IMR-90 (cell line): ENCODE measurements around the gene LENG9. TPM values are rescaled to one million over a fixed set of nuclear protein-coding genes. Genes with fewer than 3 reads are reported as not detected.

Experiments used
- ATAC-seq: fragments of 200-7000 bp; cut with Tn5 transposase; 2 replicates; pipeline ENCODE4 v1.9.1; 2020; ENCODE audit warnings: low read depth, mild to moderate bottlenecking, moderate library complexity
- BruUV-seq: library from RNA; stranded (reverse); fragments of 400-500 nt; replicated peaks from 2 replicates; lab custom pipeline; 2021; lab: Mats Ljungman, UMichigan
- CTCF ChIA-PET: fragments of 300-600 bp; formaldehyde crosslinking; extraction: SDS; loops from one replicate; lab custom pipeline; 2021; ENCODE audit warnings: antibody characterized with exemption; lab: Yijun Ruan, JAX
- POLR2A ChIA-PET: fragments of 300-600 bp; sonication (Branson Sonifier 250); formaldehyde crosslinking; loops from one replicate; lab custom pipeline; 2022; ENCODE audit warnings: antibody characterized with exemption; ENCODE audit not compliant: unreplicated experiment; lab: Charles Lee
- DNase-seq: peaks from one replicate; pipeline ENCODE4 v3.0.0; 2013
- H2AFZ ChIP-seq: replicated peaks from 2 replicates; pipeline ENCODE3; 2013; ENCODE audit warnings: low read length, mild to moderate bottlenecking; ENCODE audit not compliant: poor library complexity
- H2AK5ac ChIP-seq: 2 replicates; pipeline ENCODE4 v1.6.1; 2013; ENCODE audit warnings: low read depth, low read length, inconsistent platforms
- H2AK9ac ChIP-seq: replicated peaks from 2 replicates; pipeline ENCODE3; 2013; ENCODE audit warnings: mild to moderate bottlenecking, low read depth, low read length, moderate library complexity; ENCODE audit not compliant: poor library complexity
- H2BK120ac ChIP-seq: 2 replicates; pipeline ENCODE4 v1.6.1; 2013; ENCODE audit warnings: low read depth, low read length, inconsistent platforms
- H2BK15ac ChIP-seq: 3 replicates; pipeline ENCODE4 v1.6.1; 2013; ENCODE audit warnings: low read depth, low read length, inconsistent platforms
- H2BK20ac ChIP-seq: 2 replicates; pipeline ENCODE4 v1.6.1; 2013; ENCODE audit warnings: low read depth, mild to moderate bottlenecking, inconsistent platforms, low read length, moderate library complexity
- H2BK5ac ChIP-seq: 2 replicates; pipeline ENCODE4 v1.6.1; 2013; ENCODE audit warnings: mild to moderate bottlenecking, low read depth, low read length, inconsistent platforms; ENCODE audit not compliant: poor library complexity, severe bottlenecking
- H3K14ac ChIP-seq: replicated peaks from 2 replicates; pipeline ENCODE4 v1.6.1; 2013; ENCODE audit warnings: low read depth, low read length, inconsistent platforms
- H3K18ac ChIP-seq: 2 replicates; pipeline ENCODE4 v1.6.1; 2013; ENCODE audit warnings: low read depth, low read length, control low read depth
- H3K23ac ChIP-seq: 2 replicates; pipeline ENCODE4 v1.6.1; 2013; ENCODE audit warnings: low read depth, low read length, inconsistent platforms
- H3K27ac ChIP-seq: 2 replicates; pipeline ENCODE4 v1.5.1; 2013; ENCODE audit warnings: mild to moderate bottlenecking, control low read depth, low read length; ENCODE audit not compliant: insufficient read depth
- H3K27me3 ChIP-seq: 2 replicates; pipeline ENCODE4 v1.6.1; 2013; ENCODE audit warnings: low read length; ENCODE audit not compliant: control insufficient read depth, insufficient read depth
- H3K36me3 ChIP-seq: 2 replicates; pipeline ENCODE4 v1.6.1; 2013; ENCODE audit warnings: low read length, mixed read lengths; ENCODE audit not compliant: control insufficient read depth, insufficient read depth
- H3K4ac ChIP-seq: 2 replicates; pipeline ENCODE4 v1.6.1; 2013; ENCODE audit warnings: low read depth, low read length, inconsistent platforms
- H3K4me1 ChIP-seq: 2 replicates; pipeline ENCODE4 v1.6.1; 2013; ENCODE audit warnings: low read length, mixed read lengths; ENCODE audit not compliant: control insufficient read depth, insufficient read depth
- H3K4me2 ChIP-seq: 2 replicates; pipeline ENCODE4 v1.6.1; 2013; ENCODE audit warnings: low read depth, mild to moderate bottlenecking, control low read depth, low read length, moderate library complexity
- H3K4me3 ChIP-seq: 2 replicates; pipeline ENCODE4 v1.5.1; 2013; ENCODE audit warnings: low read depth, mild to moderate bottlenecking, control low read depth, low read length, moderate library complexity; ENCODE audit not compliant: insufficient read depth
- H3K56ac ChIP-seq: 2 replicates; pipeline ENCODE4 v1.6.1; 2013; ENCODE audit warnings: low read length, inconsistent platforms; ENCODE audit not compliant: insufficient read depth; ENCODE audit errors: extremely low read depth
- H3K79me1 ChIP-seq, 2 experiments: 2 replicates each; pipeline ENCODE4 v1.6.1; 2013; ENCODE audit warnings: low read length in 2 of 2, inconsistent platforms in 1 of 2, low read depth in 1 of 2
- H3K9ac ChIP-seq: 2 replicates; pipeline ENCODE4 v1.6.1; 2013; ENCODE audit warnings: low read depth, low read length, control low read depth
- H3K9me1 ChIP-seq: 2 replicates; pipeline ENCODE4 v1.6.1; 2013; ENCODE audit warnings: low read length, inconsistent platforms; ENCODE audit not compliant: insufficient read depth
- H3K9me3 ChIP-seq: 2 replicates; pipeline ENCODE4 v1.6.1; 2013; ENCODE audit warnings: low read length; ENCODE audit not compliant: control insufficient read depth, insufficient read depth
- H4K20me1 ChIP-seq: 2 replicates; pipeline ENCODE4 v1.6.1; 2013; ENCODE audit warnings: low read length, inconsistent platforms; ENCODE audit not compliant: insufficient read depth
- H4K5ac ChIP-seq: 2 replicates; pipeline ENCODE4 v1.6.1; 2013; ENCODE audit warnings: mild to moderate bottlenecking, low read depth, low read length, control low read depth
- H4K8ac ChIP-seq, 2 experiments: 2 replicates each; pipeline ENCODE4 v1.6.1; 2013; ENCODE audit warnings: low read depth in 2 of 2, low read length in 2 of 2, control low read depth in 1 of 2, inconsistent platforms in 1 of 2
- H4K91ac ChIP-seq: 2 replicates; pipeline ENCODE4 v1.6.1; 2013; ENCODE audit warnings: low read depth, low read length, inconsistent platforms; ENCODE audit not compliant: insufficient read depth
- BHLHE40 ChIP-seq: fragments of 150-350 bp; IDR thresholded peaks from 2 replicates; pipeline ENCODE4 v1.6.1; 2016; ENCODE audit warnings: mild to moderate bottlenecking, low read depth, low read length
- CEBPB ChIP-seq: IDR thresholded peaks from 2 replicates; pipeline ENCODE4 v1.6.1; 2012; ENCODE audit warnings: low read depth, low read length, improper control_type of control experiment
- CHD1 ChIP-seq: IDR thresholded peaks from 2 replicates; pipeline ENCODE4 v1.6.1; 2012; ENCODE audit warnings: low read depth, low read length, improper control_type of control experiment
- MAZ ChIP-seq: IDR thresholded peaks from 2 replicates; pipeline ENCODE4 v1.6.1; 2012; ENCODE audit warnings: low read depth, mild to moderate bottlenecking, low read length, improper control_type of control experiment, moderate library complexity, borderline replicate concordance
- MXI1 ChIP-seq: IDR thresholded peaks from 2 replicates; pipeline ENCODE4 v1.6.1; 2012; ENCODE audit warnings: low read depth, mild to moderate bottlenecking, low read length, moderate library complexity, borderline replicate concordance
- NFE2L2 ChIP-seq: fragments of 150-350 bp; IDR thresholded peaks from 2 replicates; pipeline ENCODE4 v1.6.1; 2016; ENCODE audit warnings: low read depth, mild to moderate bottlenecking, low read length
- WGBS, 2 experiments: methylation state at CpG; one replicate each; pipeline versions ENCODE4 v1.1.5 to v1.1.7; 2013; ENCODE audit warnings: missing lambda C conversion rate in 2 of 2; ENCODE audit not compliant: insufficient read length in 1 of 2; ENCODE audit errors: extremely low coverage in 2 of 2; 5-methylcytosine and 5-hydroxymethylcytosine counted together
- dilution Hi-C: fragments of 300-500 bp; cut with HindIII; formaldehyde crosslinking; loops from one replicate; pipeline ENCODE4 v1.14.3; 2018; ENCODE audit warnings: low sequenced_read_pairs; ENCODE audit not compliant: unreplicated experiment
- in situ Hi-C: fragments of 300-500 bp; cut with MboI; formaldehyde crosslinking; loops from 3 replicates; pipeline ENCODE4 v1.14.3; 2019; ENCODE audit warnings: low sequenced_read_pairs, inconsistent platforms, mixed read lengths
- intact Hi-C: fragments of 100-400 bp; cut with micrococcal nuclease; formaldehyde crosslinking; loops from 2 replicates; pipeline ENCODE4 v1.10.0; 2022
- polyA plus RNA-seq, 3 experiments: library from polyadenylated mRNA; depleted of rRNA; stranded (reverse); fragments of >200 nt; gene quantifications; 2 replicates each; pipeline ENCODE4 v1.2.3, GENCODE V29; 2012; ENCODE audit warnings: low replicate concordance in 1 of 3
- total RNA-seq: library from RNA; depleted of rRNA; stranded (reverse); fragments of >200 nt; gene quantifications from 2 replicates; pipeline ENCODE4 v1.2.3, GENCODE V29; 2012
- TF ChIP-seq, protein P1 (sequence below): fragments of 150-350 bp; IDR thresholded peaks from 2 replicates; pipeline ENCODE4 v1.6.1; 2016; ENCODE audit warnings: low read depth, mild to moderate bottlenecking, low read length, moderate library complexity, borderline replicate concordance

LENG9 gene
- total and polyA plus RNA-seq, 2 of the 4 experiments (the other 2 are of a cell fraction) = 0.94 to 1.1 TPM

DNA sequence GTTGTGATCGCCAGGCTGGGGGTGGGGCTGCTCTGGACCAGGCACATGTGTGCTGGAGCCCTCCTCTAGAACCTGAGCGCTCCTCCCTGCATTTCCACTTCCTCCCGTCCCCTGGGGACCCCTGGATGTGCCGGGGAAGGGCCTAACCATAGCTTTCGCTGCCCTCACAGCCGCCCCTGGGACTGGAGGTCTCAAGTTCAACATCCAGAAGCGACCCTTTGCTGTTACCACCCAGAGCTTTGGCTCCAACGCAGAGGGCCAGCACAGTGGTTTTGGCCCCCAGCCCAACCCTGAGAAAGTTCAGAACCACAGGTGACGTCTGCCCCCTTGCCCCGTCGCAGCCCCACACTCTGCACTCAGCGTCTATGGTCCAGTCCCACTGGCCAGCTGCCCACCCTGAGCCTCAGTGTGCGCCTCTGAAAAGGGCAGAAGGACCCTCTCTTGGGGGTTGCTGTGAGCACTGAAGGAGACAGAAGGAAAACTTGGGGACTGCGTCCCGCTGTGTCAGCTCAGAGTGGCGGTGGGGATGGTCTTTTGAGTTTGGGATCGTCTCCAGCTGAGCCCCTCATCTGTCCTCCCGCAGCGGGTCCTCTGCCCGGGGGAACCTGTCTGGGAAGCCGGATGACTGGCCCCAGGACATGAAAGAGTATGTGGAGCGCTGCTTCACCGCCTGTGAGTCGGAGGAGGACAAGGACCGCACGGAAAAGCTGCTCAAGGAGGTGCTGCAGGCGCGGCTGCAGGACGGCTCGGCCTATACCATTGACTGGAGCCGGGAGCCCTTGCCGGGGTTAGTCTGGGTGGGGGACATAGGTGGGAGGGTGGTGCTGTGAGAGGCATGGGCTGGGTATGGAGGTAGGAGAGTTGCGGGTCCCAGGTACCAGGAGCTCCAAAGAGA lies 8.6 kb downstream of the LENG9 start:
- peaks cover 12% of the 10 kb centered on the region; the same call in 1 of the 2 replicates for H3K9me1 ChIP-seq
- no peak overlapping the region for H3K4me2 ChIP-seq
- DNase-seq = no peak
- no peak overlapping the region for H3K23ac ChIP-seq
- H2AFZ ChIP-seq = no peak overlapping the region
- peaks cover 18 to 73% of the 10 kb centered on the region in 2 experiments for H3K79me1 ChIP-seq
- H3K36me3 ChIP-seq = peaks cover 90% of the 10 kb centered on the region
- POLR2A ChIA-PET = no interaction called here
- H3K27me3 ChIP-seq = no peaks in the 10 kb centered on the region
- no peak overlapping the region for H3K4ac ChIP-seq
- peaks cover 6% of the 10 kb centered on the region for H3K4me1 ChIP-seq
- no peak overlapping the region for H3K14ac ChIP-seq
- peaks cover 86% of the 10 kb centered on the region for H4K20me1 ChIP-seq
- intact Hi-C loops = no loop called here
- H2AK5ac ChIP-seq = no peak overlapping the region
- H3K4me3 ChIP-seq = no peak overlapping the region
- H2BK120ac ChIP-seq = no peak overlapping the region
- H2BK5ac ChIP-seq = no peak overlapping the region
- no peak overlapping the region for H2AK9ac ChIP-seq
- no peak overlapping the region for H3K56ac ChIP-seq
- H3K27ac ChIP-seq = no peak overlapping the region
- no peak for TF ChIP-seq NFE2L2
- TF ChIP-seq MAZ = no peak
- TF ChIP-seq CEBPB = no peak
- no peak for TF ChIP-seq BHLHE40
- no peak for TF ChIP-seq MXI1
- TF ChIP-seq CHD1 = no peak
- TF ChIP-seq, protein P1, sequence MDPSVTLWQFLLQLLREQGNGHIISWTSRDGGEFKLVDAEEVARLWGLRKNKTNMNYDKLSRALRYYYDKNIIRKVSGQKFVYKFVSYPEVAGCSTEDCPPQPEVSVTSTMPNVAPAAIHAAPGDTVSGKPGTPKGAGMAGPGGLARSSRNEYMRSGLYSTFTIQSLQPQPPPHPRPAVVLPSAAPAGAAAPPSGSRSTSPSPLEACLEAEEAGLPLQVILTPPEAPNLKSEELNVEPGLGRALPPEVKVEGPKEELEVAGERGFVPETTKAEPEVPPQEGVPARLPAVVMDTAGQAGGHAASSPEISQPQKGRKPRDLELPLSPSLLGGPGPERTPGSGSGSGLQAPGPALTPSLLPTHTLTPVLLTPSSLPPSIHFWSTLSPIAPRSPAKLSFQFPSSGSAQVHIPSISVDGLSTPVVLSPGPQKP = no peak
- H2BK15ac ChIP-seq = no peak overlapping the region
- in situ Hi-C loops = loop anchor here (10.0 to 25.0 kb wide), 6 partner anchors 250 to 1682 kb away; partner anchors contain the start of genes NAT14, NDUFA3, OSCAR and PRPF31
- ATAC-seq = no peak
- dilution Hi-C loops = no loop called here
- 92% methylated on average over 9 of the region's 33 CpGs; no CpG with 5 or more reads in 1 of the 2 experiments for WGBS, 2 experiments
- no peak overlapping the region for H3K9ac ChIP-seq
- H3K18ac ChIP-seq = no peak overlapping the region
- CTCF ChIA-PET = no interaction called here
- no peak overlapping the region for H4K8ac ChIP-seq
- H3K9me3 ChIP-seq = no peaks in the 10 kb centered on the region
- H4K5ac ChIP-seq = no peak overlapping the region
- BruUV-seq = no TSS peak
- no peak overlapping the region for H4K91ac ChIP-seq
- no peak overlapping the region for H2BK20ac ChIP-seq
